ENCODE measurements around the gene TMEM123. TPM values are rescaled to one million over a fixed set of nuclear protein-coding genes. Genes with fewer than 3 reads are reported as not detected.

TMEM123 gene
- total and polyA plus RNA-seq, 2 donors (not counting 3 experiments of a cell fraction or from before 2014, with no cell fraction given): 201 to 257 TPM

DNA sequence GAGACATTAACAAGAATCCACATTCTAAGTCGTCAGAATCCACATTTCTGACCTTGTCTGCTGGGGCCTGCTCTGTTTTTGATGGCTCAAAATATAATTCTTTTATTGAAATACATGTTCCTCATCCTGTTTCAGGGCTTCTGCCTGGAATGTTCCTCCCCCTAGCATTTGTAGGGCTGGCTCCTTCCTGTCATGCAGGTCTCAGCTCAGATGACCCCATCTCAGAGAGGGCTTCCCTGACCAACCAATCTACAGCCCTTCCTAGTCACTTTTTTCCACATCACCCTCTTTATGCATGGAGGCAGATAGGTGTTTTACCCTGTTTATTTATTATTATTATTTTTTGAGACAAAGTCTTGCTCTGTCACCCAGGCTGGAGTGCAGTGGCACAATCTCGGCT is 14.8 kb downstream of the TMEM123 start:
- Histone ChIP-seq H3K36me3 (ENCODE audit: control insufficient read depth in 2 of 2, extremely low read depth in 1 of 2, insufficient read depth in 2 of 2, low read length in 2 of 2) (peaks cover 0 to 4% of the 10 kb centered on the region in 2 experiments), H3K9ac (replicated peaks; ENCODE audit: extremely low read depth, insufficient read depth, low read length) (no peak overlapping the region), H3K4me2 (ENCODE audit: insufficient read depth, low read length) (no peak overlapping the region), H3K27me3 (ENCODE audit: control insufficient read depth in 2 of 2, insufficient read depth in 2 of 2, low read length in 2 of 2) (no peaks in the 10 kb centered on the region), H4K20me1 (replicated peaks; ENCODE audit: control insufficient read depth, extremely low read depth, insufficient read depth, low read length) (peaks cover 4% of the 10 kb centered on the region), H2AFZ (ENCODE audit: low read depth, low read length) (no peak overlapping the region), H3K4me1 (ENCODE audit: control insufficient read depth, extremely low read depth, insufficient read depth, low read length) (peaks cover 4% of the 10 kb centered on the region), H3K4me3 (replicated peaks in 1 of 3; ENCODE audit: insufficient read depth in 1 of 3, low read depth in 1 of 3, low read length in 3 of 3) (no peak overlapping the region), H3K9me1 (replicated peaks; ENCODE audit: control insufficient read depth, extremely low read depth, insufficient read depth, low read length) (no peaks in the 10 kb centered on the region), H3K27ac (ENCODE audit: insufficient read depth, low read depth, low read length) (no peak overlapping the region), H3K9me3 (replicated peaks; ENCODE audit: control insufficient read depth, insufficient read depth, low read length) (no peaks in the 10 kb centered on the region), H3K79me2 (ENCODE audit: control insufficient read depth, insufficient read depth, low read length) (peaks cover 63% of the 10 kb centered on the region)
- ChIA-PET POLR2A (no interaction called here), CTCF (no interaction called here)
- no TSS peak for BruUV-seq (replicated peaks)
- FAIRE-seq (no peak), DNase-seq (ENCODE audit: low read depth, low spot score) (no peak)
- intact Hi-C loops (cut with micrococcal nuclease): no loop called here
- dilution Hi-C loops (cut with MboI; ENCODE audit: extremely low pct_ligation_motif_present, low sequenced_read_pairs): no loop called here
- no peak for TF ChIP-seq POLR2A (IDR thresholded peaks at IDR 0.05; ENCODE audit: low read depth, low read length)
- no peak for TF ChIP-seq POLR2AphosphoS5 (IDR thresholded peaks at IDR 0.05; ENCODE audit: insufficient read depth, low read depth, low read length)
- TF ChIP-seq, protein P1, sequence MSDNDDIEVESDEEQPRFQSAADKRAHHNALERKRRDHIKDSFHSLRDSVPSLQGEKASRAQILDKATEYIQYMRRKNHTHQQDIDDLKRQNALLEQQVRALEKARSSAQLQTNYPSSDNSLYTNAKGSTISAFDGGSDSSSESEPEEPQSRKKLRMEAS (IDR thresholded peaks at IDR 0.05; ENCODE audit: insufficient read depth, insufficient read length): no peak
- TF ChIP-seq JUN (IDR thresholded peaks at IDR 0.05; ENCODE audit: borderline replicate concordance, insufficient read depth, insufficient read length, low read depth): no peak
- TF ChIP-seq GATA2 (IDR thresholded peaks at IDR 0.05; ENCODE audit: insufficient read depth, insufficient read length, low read depth, low read length): no peak
- no peak for TF ChIP-seq EZH2 (IDR thresholded peaks at IDR 0.05; ENCODE audit: borderline replicate concordance, low read depth, low read length, severe bottlenecking)
- no peak for TF ChIP-seq FOS (IDR thresholded peaks at IDR 0.05; ENCODE audit: borderline replicate concordance, insufficient read depth, low read length)
- TF ChIP-seq, protein P2, sequence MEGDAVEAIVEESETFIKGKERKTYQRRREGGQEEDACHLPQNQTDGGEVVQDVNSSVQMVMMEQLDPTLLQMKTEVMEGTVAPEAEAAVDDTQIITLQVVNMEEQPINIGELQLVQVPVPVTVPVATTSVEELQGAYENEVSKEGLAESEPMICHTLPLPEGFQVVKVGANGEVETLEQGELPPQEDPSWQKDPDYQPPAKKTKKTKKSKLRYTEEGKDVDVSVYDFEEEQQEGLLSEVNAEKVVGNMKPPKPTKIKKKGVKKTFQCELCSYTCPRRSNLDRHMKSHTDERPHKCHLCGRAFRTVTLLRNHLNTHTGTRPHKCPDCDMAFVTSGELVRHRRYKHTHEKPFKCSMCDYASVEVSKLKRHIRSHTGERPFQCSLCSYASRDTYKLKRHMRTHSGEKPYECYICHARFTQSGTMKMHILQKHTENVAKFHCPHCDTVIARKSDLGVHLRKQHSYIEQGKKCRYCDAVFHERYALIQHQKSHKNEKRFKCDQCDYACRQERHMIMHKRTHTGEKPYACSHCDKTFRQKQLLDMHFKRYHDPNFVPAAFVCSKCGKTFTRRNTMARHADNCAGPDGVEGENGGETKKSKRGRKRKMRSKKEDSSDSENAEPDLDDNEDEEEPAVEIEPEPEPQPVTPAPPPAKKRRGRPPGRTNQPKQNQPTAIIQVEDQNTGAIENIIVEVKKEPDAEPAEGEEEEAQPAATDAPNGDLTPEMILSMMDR (IDR thresholded peaks at IDR 0.05; ENCODE audit: extremely low read depth in 1 of 2, insufficient read depth in 1 of 2, low read depth in 1 of 2, low read length in 2 of 2): no peak
- no peak for TF ChIP-seq MYC (IDR thresholded peaks at IDR 0.05; ENCODE audit: low read depth, low read length)
